ENCODE measurements around the gene FAM135A.

The FAM135A gene

DNA sequence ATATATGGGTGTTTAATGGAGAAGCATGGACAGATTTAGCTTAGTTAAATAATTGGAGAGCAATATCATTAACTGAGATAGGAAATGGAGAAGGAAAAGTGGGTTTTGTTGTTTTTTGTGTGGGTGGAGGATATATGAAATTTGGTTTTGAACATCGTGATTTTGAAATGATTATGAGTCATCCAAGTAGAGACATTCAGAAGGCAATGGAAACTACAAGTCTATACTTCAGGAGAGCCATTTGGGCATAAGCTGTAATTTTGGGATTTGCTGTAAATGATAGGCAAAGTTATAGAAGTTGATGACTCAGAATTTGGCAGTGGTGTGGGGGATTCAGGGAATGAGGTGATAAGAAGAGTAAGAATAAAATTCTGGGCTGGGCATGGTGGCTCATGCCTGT is 27.4 kb upstream of the FAM135A start:
- no peak overlapping the region for H3K4me3 ChIP-seq (ENCODE audit: low read length)
- TF ChIP-seq, protein P1, sequence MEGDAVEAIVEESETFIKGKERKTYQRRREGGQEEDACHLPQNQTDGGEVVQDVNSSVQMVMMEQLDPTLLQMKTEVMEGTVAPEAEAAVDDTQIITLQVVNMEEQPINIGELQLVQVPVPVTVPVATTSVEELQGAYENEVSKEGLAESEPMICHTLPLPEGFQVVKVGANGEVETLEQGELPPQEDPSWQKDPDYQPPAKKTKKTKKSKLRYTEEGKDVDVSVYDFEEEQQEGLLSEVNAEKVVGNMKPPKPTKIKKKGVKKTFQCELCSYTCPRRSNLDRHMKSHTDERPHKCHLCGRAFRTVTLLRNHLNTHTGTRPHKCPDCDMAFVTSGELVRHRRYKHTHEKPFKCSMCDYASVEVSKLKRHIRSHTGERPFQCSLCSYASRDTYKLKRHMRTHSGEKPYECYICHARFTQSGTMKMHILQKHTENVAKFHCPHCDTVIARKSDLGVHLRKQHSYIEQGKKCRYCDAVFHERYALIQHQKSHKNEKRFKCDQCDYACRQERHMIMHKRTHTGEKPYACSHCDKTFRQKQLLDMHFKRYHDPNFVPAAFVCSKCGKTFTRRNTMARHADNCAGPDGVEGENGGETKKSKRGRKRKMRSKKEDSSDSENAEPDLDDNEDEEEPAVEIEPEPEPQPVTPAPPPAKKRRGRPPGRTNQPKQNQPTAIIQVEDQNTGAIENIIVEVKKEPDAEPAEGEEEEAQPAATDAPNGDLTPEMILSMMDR (IDR thresholded peaks at IDR 0.05; ENCODE audit: insufficient read depth, low read depth, low read length, missing control alignments) = no peak
- DNase-seq (ENCODE audit: low read depth) = no peak

GRCh38 chr6:70388814-70389213 is 24.5 kb upstream of the FAM135A start:
- TF ChIP-seq, protein P1 (IDR thresholded peaks at IDR 0.05; ENCODE audit: insufficient read depth, low read depth, low read length, missing control alignments) = no peak
- no peak for DNase-seq (ENCODE audit: low read depth)
- no peak overlapping the region for H3K4me3 ChIP-seq (ENCODE audit: low read length)

DNA sequence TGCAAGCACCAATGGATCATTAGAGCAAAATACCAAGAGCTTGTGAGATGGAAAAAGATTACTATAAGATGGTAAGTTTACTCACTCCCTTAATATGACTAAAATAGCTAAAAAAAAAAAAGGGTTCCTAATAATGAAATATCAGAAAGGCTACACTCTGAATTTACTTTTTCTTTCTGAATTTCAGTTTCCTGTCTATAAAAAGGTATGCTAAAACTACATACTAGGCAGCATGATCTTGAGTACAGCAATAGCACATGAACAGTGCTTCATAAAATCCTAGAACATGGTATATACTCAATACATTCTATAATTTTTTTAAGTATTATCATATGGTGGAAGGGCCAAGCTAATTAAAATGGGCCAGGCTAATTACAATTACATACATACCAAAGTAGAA is 24.0 kb upstream of the FAM135A start:
- TF ChIP-seq, protein P1 (IDR thresholded peaks at IDR 0.05; ENCODE audit: insufficient read depth, low read depth, low read length, missing control alignments) = no peak
- no peak overlapping the region for H3K4me3 ChIP-seq (ENCODE audit: low read length)
- DNase-seq (ENCODE audit: low read depth) = no peak

DNA sequence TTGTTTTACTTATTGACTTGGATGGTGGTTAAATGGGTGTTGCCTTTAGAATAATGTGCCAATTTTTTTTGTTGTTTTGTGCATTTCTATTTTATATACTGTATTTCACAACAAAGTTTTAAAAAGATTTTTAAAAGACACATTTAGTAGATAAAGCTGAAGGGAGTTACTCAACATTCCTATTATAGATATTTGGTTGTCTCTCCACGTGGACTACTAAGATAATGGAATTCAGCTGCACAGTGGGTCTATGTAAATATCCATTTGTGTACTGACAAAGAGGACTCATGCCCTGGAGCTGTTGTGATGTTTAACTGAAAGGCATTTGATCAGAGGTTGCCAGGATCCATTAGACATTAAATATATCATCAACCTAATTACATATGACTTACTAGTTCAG is 23.2 kb upstream of the FAM135A start:
- TF ChIP-seq, protein P1 (IDR thresholded peaks at IDR 0.05; ENCODE audit: insufficient read depth, low read depth, low read length, missing control alignments) = no peak
- no peak for DNase-seq (ENCODE audit: low read depth)

GRCh38 chr6:70391492-70391891 is 21.8 kb upstream of the FAM135A start:
- DNase-seq (ENCODE audit: low read depth) = no peak
- TF ChIP-seq, protein P1 (IDR thresholded peaks at IDR 0.05; ENCODE audit: insufficient read depth, low read depth, low read length, missing control alignments) = no peak

More for the DNA sequence above, 23.2 kb upstream of the FAM135A start:
- H3K4me3 ChIP-seq (ENCODE audit: low read length) = no peak overlapping the region

GRCh38 chr6:70394518-70395300 is 18.6 kb upstream of the FAM135A start:
- DNase-seq (ENCODE audit: low read depth) = no peak
- TF ChIP-seq, protein P1 (IDR thresholded peaks at IDR 0.05; ENCODE audit: insufficient read depth, low read depth, low read length, missing control alignments) = no peak
- no peak overlapping the region for H3K4me3 ChIP-seq (ENCODE audit: low read length)

More at GRCh38 chr6:70391492-70391891, 21.8 kb upstream of the FAM135A start:
- H3K4me3 ChIP-seq (ENCODE audit: low read length) = no peak overlapping the region

- TF ChIP-seq, protein P1 (IDR thresholded peaks at IDR 0.05; ENCODE audit: insufficient read depth, low read depth, low read length, missing control alignments) = no peak
- no peak overlapping the region for H3K4me3 ChIP-seq (ENCODE audit: low read length)
- no peak for DNase-seq (ENCODE audit: low read depth)
Observed at GRCh38 chr6:70395301-70395672, 18.0 kb upstream of the FAM135A start.

All from epithelial cell of esophagus (primary cell).